GM19025 (cell line): ENCODE measurements around the gene RAP1A.

Experiments
- ATAC-seq: cut with Tn5 transposase; IDR thresholded peaks from one replicate; pipeline ENCODE4 v1.9.1; 2021; ENCODE audit warnings: mild to moderate bottlenecking, low read depth, moderate library complexity; ENCODE audit not compliant: unreplicated experiment

Gene RAP1A

GRCh38 chr1:111749628-111750027, 130.0 kb downstream of the RAP1A start:
- ATAC-seq, result no peak

GRCh38 chr1:111750856-111751255, 131.3 kb downstream of the RAP1A start:
- no peak for ATAC-seq

- ATAC-seq, result no peak
Measured at GRCh38 chr1:111751906-111752575, 132.5 kb downstream of the RAP1A start.

- ATAC-seq, result peak; percentile 2
Measured at GRCh38 chr1:111754984-111755330, 135.4 kb downstream of the RAP1A start.

GRCh38 chr1:111755331-111756123, 135.9 kb downstream of the RAP1A start, which contains the start of gene DDX20:
DDX20 (plus strand) TSS chr1:111755901; CDS start chr1:111755925, 24 bp downstream.
- peak; percentile 91 for ATAC-seq

GRCh38 chr1:111756124-111756513, 136.5 kb downstream of the RAP1A start:
- no peak for ATAC-seq

GRCh38 chr1:111758373-111758772, 138.8 kb downstream of the RAP1A start:
- ATAC-seq, result no peak

- no peak for ATAC-seq
Measured at GRCh38 chr1:111761717-111762116, 142.1 kb downstream of the RAP1A start.

- ATAC-seq, result no peak
Measured at GRCh38 chr1:111762332-111762731, 142.7 kb downstream of the RAP1A start.
